PFSK-1 (cell line): Measurements from ENCODE around the gene LGR4. TPM values are rescaled to one million over a fixed set of nuclear protein-coding genes. Genes with fewer than 3 reads are reported as not detected.

Experiments used
- FOXP2 ChIP-seq: optimal IDR thresholded peaks from 2 replicates; pipeline ENCODE3; 2011; ENCODE audit warnings: borderline replicate concordance, control low read depth, inconsistent platforms; ENCODE audit not compliant: insufficient read depth; ENCODE audit errors: extremely low read length, extremely low read depth
- POLR2AphosphoS5 ChIP-seq: IDR thresholded peaks from 2 replicates; pipeline ENCODE4 v1.6.1; 2012; ENCODE audit warnings: low read depth, mild to moderate bottlenecking, control low read depth, low read length, moderate library complexity
- SIN3A ChIP-seq: IDR thresholded peaks from 2 replicates; pipeline ENCODE4 v1.6.1; 2012; ENCODE audit warnings: mild to moderate bottlenecking, low read length, moderate library complexity, borderline replicate concordance; ENCODE audit not compliant: insufficient read depth
- TAF1 ChIP-seq: IDR thresholded peaks from 2 replicates; pipeline ENCODE4 v1.6.1; 2012; ENCODE audit warnings: low read length, control low read depth, borderline replicate concordance; ENCODE audit not compliant: insufficient read depth
- polyA plus RNA-seq: library from polyadenylated mRNA; unstranded; fragments of >200 nt; gene quantifications from one replicate; pipeline ENCODE4 v1.2.1, GENCODE V29; 2012; ENCODE audit warnings: low read depth, missing spikeins; ENCODE audit not compliant: insufficient read length
- TF ChIP-seq, protein P1 (sequence below), 2 experiments: IDR thresholded peaks; 2 replicates each; pipeline versions ENCODE4 v1.6.1 to v1.8.0; 2011 to 2012; ENCODE audit warnings: low read depth in 2 of 2, low read length in 2 of 2, control low read depth in 1 of 2, inconsistent platforms in 1 of 2, mild to moderate bottlenecking in 1 of 2, moderate library complexity in 1 of 2; ENCODE audit not compliant: insufficient read depth in 1 of 2

Gene LGR4, protein sequence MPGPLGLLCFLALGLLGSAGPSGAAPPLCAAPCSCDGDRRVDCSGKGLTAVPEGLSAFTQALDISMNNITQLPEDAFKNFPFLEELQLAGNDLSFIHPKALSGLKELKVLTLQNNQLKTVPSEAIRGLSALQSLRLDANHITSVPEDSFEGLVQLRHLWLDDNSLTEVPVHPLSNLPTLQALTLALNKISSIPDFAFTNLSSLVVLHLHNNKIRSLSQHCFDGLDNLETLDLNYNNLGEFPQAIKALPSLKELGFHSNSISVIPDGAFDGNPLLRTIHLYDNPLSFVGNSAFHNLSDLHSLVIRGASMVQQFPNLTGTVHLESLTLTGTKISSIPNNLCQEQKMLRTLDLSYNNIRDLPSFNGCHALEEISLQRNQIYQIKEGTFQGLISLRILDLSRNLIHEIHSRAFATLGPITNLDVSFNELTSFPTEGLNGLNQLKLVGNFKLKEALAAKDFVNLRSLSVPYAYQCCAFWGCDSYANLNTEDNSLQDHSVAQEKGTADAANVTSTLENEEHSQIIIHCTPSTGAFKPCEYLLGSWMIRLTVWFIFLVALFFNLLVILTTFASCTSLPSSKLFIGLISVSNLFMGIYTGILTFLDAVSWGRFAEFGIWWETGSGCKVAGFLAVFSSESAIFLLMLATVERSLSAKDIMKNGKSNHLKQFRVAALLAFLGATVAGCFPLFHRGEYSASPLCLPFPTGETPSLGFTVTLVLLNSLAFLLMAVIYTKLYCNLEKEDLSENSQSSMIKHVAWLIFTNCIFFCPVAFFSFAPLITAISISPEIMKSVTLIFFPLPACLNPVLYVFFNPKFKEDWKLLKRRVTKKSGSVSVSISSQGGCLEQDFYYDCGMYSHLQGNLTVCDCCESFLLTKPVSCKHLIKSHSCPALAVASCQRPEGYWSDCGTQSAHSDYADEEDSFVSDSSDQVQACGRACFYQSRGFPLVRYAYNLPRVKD
- polyA plus RNA-seq: 21.0 TPM

- peak; percentile 72; the same call in 1 of the 2 replicates for TF ChIP-seq SIN3A
- TF ChIP-seq TAF1: peak; percentile 98
- no peak for TF ChIP-seq FOXP2
- TF ChIP-seq POLR2AphosphoS5: peak; percentile 95
- TF ChIP-seq, protein P1, sequence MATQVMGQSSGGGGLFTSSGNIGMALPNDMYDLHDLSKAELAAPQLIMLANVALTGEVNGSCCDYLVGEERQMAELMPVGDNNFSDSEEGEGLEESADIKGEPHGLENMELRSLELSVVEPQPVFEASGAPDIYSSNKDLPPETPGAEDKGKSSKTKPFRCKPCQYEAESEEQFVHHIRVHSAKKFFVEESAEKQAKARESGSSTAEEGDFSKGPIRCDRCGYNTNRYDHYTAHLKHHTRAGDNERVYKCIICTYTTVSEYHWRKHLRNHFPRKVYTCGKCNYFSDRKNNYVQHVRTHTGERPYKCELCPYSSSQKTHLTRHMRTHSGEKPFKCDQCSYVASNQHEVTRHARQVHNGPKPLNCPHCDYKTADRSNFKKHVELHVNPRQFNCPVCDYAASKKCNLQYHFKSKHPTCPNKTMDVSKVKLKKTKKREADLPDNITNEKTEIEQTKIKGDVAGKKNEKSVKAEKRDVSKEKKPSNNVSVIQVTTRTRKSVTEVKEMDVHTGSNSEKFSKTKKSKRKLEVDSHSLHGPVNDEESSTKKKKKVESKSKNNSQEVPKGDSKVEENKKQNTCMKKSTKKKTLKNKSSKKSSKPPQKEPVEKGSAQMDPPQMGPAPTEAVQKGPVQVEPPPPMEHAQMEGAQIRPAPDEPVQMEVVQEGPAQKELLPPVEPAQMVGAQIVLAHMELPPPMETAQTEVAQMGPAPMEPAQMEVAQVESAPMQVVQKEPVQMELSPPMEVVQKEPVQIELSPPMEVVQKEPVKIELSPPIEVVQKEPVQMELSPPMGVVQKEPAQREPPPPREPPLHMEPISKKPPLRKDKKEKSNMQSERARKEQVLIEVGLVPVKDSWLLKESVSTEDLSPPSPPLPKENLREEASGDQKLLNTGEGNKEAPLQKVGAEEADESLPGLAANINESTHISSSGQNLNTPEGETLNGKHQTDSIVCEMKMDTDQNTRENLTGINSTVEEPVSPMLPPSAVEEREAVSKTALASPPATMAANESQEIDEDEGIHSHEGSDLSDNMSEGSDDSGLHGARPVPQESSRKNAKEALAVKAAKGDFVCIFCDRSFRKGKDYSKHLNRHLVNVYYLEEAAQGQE (IDR thresholded peaks at IDR 0.05; ENCODE audit: insufficient read depth in 1 of 2, low read depth in 2 of 2, low read length in 2 of 2): peak in 1 of 2 experiments; percentile 69; a peak in 2 of 4 replicates
Measured at GRCh38 chr11:27472398-27473016, at the start of gene LGR4. Gene LGR4 (minus strand): TSS chr11:27472790. CDS start chr11:27472302, 488 bp downstream.

- TF ChIP-seq POLR2AphosphoS5: no peak
- TF ChIP-seq, protein P1 (IDR thresholded peaks at IDR 0.05; ENCODE audit: insufficient read depth in 1 of 2, low read depth in 2 of 2, low read length in 2 of 2): no peak
- TF ChIP-seq SIN3A: no peak
- TF ChIP-seq TAF1: no peak
- TF ChIP-seq FOXP2: no peak
Measured at GRCh38 chr11:27520226-27520625, 47.6 kb upstream of the LGR4 start.

GRCh38 chr11:27518518-27518917 lies 45.9 kb upstream of the LGR4 start:
- TF ChIP-seq TAF1 (no peak), SIN3A (no peak), POLR2AphosphoS5 (no peak), FOXP2 (no peak)
- TF ChIP-seq, protein P1 (IDR thresholded peaks at IDR 0.05; ENCODE audit: insufficient read depth in 1 of 2, low read depth in 2 of 2, low read length in 2 of 2): no peak

DNA sequence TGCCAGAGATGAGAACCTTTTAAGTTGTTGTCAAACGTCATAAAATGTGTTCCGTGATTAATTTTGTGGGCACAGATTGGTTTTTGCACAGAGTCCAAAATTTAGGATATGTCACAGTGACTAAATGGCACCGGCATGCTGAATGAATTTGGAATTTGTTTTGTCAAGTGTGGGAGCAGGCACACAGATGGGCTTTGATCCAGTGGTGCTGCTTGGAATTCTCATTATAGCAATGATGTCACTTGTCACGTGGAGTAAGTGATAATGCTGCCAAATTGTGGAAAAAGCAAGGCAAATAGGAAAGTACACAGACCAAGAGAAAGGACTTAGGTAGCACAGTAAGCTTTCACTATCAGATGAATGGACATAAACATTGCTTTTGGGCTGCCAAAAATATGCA lies 42.0 kb upstream of the LGR4 start:
- TF ChIP-seq SIN3A (no peak), TAF1 (no peak), POLR2AphosphoS5 (no peak), FOXP2 (no peak)
- TF ChIP-seq, protein P1 (IDR thresholded peaks at IDR 0.05; ENCODE audit: insufficient read depth in 1 of 2, low read depth in 2 of 2, low read length in 2 of 2): no peak
